H1 (cell line): ENCODE measurements around the gene CRB2. TPM values are rescaled to one million over a fixed set of nuclear protein-coding genes. Genes with fewer than 3 reads are reported as not detected.

Experiments
- CTCF ChIP-seq, 3 experiments: IDR thresholded peaks; 1 replicate in 2 of 3; 2 replicates in 1 of 3; pipeline versions ENCODE4 v1.5.1 to v1.6.1; 2011; ENCODE audit warnings: low read length in 3 of 3, mild to moderate bottlenecking in 3 of 3, inconsistent platforms in 2 of 3, low read depth in 1 of 3, moderate library complexity in 1 of 3; ENCODE audit not compliant: insufficient read depth in 1 of 3; ENCODE audit errors: control extremely low read depth in 1 of 3
- GABPA ChIP-seq: IDR thresholded peaks from 2 replicates; pipeline ENCODE4 v1.6.1; 2011; ENCODE audit warnings: mild to moderate bottlenecking, low read length, moderate library complexity, borderline replicate concordance; ENCODE audit not compliant: insufficient read depth
- KDM1A ChIP-seq: fragments of 200-600, 300-600 bp; sonication (generic); IDR thresholded peaks from 2 replicates; pipeline ENCODE4 v1.7.1; 2016; ENCODE audit warnings: mild to moderate bottlenecking, low read length, borderline replicate concordance
- MAFK ChIP-seq: IDR thresholded peaks from 2 replicates; pipeline ENCODE4 v1.6.1; 2012; ENCODE audit warnings: low read depth, mild to moderate bottlenecking, improper control_type of control experiment, low read length
- MAX ChIP-seq: IDR thresholded peaks from 2 replicates; pipeline ENCODE4 v1.6.1; 2012; ENCODE audit warnings: inconsistent platforms
- POLR2A ChIP-seq, 2 experiments: IDR thresholded peaks; 1 replicate in 1 of 2; 2 replicates in 1 of 2; pipeline ENCODE4 v1.6.1; 2011; ENCODE audit warnings: low read depth in 2 of 2, low read length in 2 of 2, mild to moderate bottlenecking in 2 of 2; ENCODE audit errors: control extremely low read depth in 1 of 2
- RAD21 ChIP-seq, 2 experiments: IDR thresholded peaks in 1 of 2; conservative IDR thresholded peaks in 1 of 2; 2 replicates each; pipeline ENCODE4 v1.6.1; 2011; ENCODE audit warnings: low read depth in 2 of 2, low read length in 2 of 2, improper control_type of control experiment in 1 of 2, inconsistent platforms in 1 of 2, mild to moderate bottlenecking in 1 of 2, moderate library complexity in 1 of 2
- RNF2 ChIP-seq: fragments of 200-900, 300-1000 bp; sonication (generic); IDR thresholded peaks from 2 replicates; pipeline ENCODE4 v1.7.1; 2016; ENCODE audit warnings: borderline replicate concordance, low read depth, mild to moderate bottlenecking, antibody characterized with exemption, low read length; ENCODE audit not compliant: poor library complexity, severe bottlenecking; ENCODE audit errors: missing control alignments
- SAP30 ChIP-seq: fragments of 300-600 bp; sonication (generic); IDR thresholded peaks from 2 replicates; pipeline ENCODE4 v1.7.1; 2012; ENCODE audit warnings: low read length, moderate library complexity, mild to moderate bottlenecking, inconsistent platforms; ENCODE audit not compliant: insufficient read depth, insufficient replicate concordance
- SIRT6 ChIP-seq: IDR thresholded peaks from one replicate; pipeline ENCODE4 v1.7.1; 2012; ENCODE audit warnings: low read length, inconsistent platforms
- TBP ChIP-seq: IDR thresholded peaks from 2 replicates; pipeline ENCODE4 v1.6.1; 2011; ENCODE audit warnings: low read depth, low read length, improper control_type of control experiment
- TCF12 ChIP-seq: IDR thresholded peaks from 2 replicates; pipeline ENCODE4 v1.6.1; 2011; ENCODE audit warnings: low read depth, mild to moderate bottlenecking, low read length
- polyA plus RNA-seq, 7 experiments: library from polyadenylated mRNA; depleted of rRNA in 3 of 7; stranded (reverse) in 5 of 7; unstranded in 2 of 7; fragments of >200 nt in 5 of 7; fragments of 200-250 nt in 2 of 7; gene quantifications; 1 replicate in 5 of 7; 2 replicates in 1 of 7; 4 replicates in 1 of 7; pipeline versions ENCODE4 v1.2.1 to v1.2.3, GENCODE V29; 2011 to 2013; ENCODE audit warnings: missing spikeins in 2 of 7, mixed read lengths in 2 of 7
- total RNA-seq: library from RNA; stranded (reverse); fragmentation: NEBNext Ultra II Directional; extraction: Animal tissue kit (Norgen Biotek cat#: 25700); gene quantifications from 2 replicates; pipeline ENCODE4 v1.2.1, GENCODE V29; 2021

CRB2 gene
- total and polyA plus RNA-seq, 2 of the 8 experiments (the other 6 are each of a cell fraction or from before 2014, with no cell fraction given) = 4.0 to 8.4 TPM

- TF ChIP-seq CTCF (IDR thresholded peaks at IDR 0.05; ENCODE audit: control extremely low read depth in 1 of 3, insufficient read depth in 1 of 3, low read depth in 1 of 3, low read length in 3 of 3) (peak in 2 of 3 experiments; percentile 10 to 47; a peak in 2 of 4 replicates), SAP30 (no peak), RAD21 (IDR thresholded peaks at IDR 0.05 in 1 of 2, conservative IDR thresholded peaks at IDR 0.05 in 1 of 2; ENCODE audit: low read depth in 2 of 2, low read length in 2 of 2) (peak; percentile 28 to 30; a peak in 2 of 4 replicates), SIRT6 (no peak), RNF2 (no peak), MAX (0 out of 2 replicates have a peak, but pooled peaks have one; percentile 16), GABPA (no peak), TCF12 (no peak), POLR2A (IDR thresholded peaks at IDR 0.05; ENCODE audit: control extremely low read depth in 1 of 2, low read depth in 2 of 2, low read length in 2 of 2) (no peak), KDM1A (0 out of 2 replicates have a peak, but pooled peaks have one; percentile 24), TBP (no peak), MAFK (no peak)
- TF ChIP-seq, all 59 proteins: peak for 4
Measured at GRCh38 chr9:123417289-123418051, 61.5 kb downstream of the CRB2 start (continued).
